Type B pancreatic cell (in vitro differentiated cells): Measurements from ENCODE around the gene EPN1. TPM values are rescaled to one million over a fixed set of nuclear protein-coding genes. Genes with fewer than 3 reads are reported as not detected.

Source experiments
- DNase-seq: peaks from one replicate; pipeline ENCODE4 v3.0.0; 2021; ENCODE audit warnings: mixed read lengths; ENCODE audit not compliant: unreplicated experiment; ENCODE audit errors: extremely low spot score
- H3K27ac Mint-ChIP-seq: 2 replicates; pipeline ENCODE4 v1.8.0; 2021; ENCODE audit warnings: mild to moderate bottlenecking, mixed read lengths
- H3K27me3 Mint-ChIP-seq: 2 replicates; pipeline ENCODE4 v1.8.0; 2021; ENCODE audit warnings: mixed read lengths
- H3K36me3 Mint-ChIP-seq: 2 replicates; pipeline ENCODE4 v1.8.0; 2021; ENCODE audit warnings: mixed read lengths
- H3K4me1 Mint-ChIP-seq: one replicate; pipeline ENCODE4 v1.8.0; 2021; ENCODE audit warnings: mixed read lengths; ENCODE audit not compliant: unreplicated experiment
- H3K4me3 Mint-ChIP-seq: 2 replicates; pipeline ENCODE4 v1.8.0; 2021; ENCODE audit warnings: mild to moderate bottlenecking, mixed read lengths
- H3K9me3 Mint-ChIP-seq: 2 replicates; pipeline ENCODE4 v1.8.0; 2021; ENCODE audit warnings: mixed read lengths
- CTCF ChIP-seq: fragments of 200-600 bp; sonication (generic); conservative IDR thresholded peaks from 2 replicates; pipeline ENCODE4 v1.5.0; 2021; ENCODE audit warnings: antibody characterized with exemption, mild to moderate bottlenecking
- total RNA-seq: library from RNA; stranded (reverse); gene quantifications from 2 replicates; pipeline ENCODE4 v1.2.1, GENCODE V29; 2021; ENCODE audit warnings: low replicate concordance

Gene EPN1
- total RNA-seq, 1 donor from 2014 or later, result 121 TPM

DNA sequence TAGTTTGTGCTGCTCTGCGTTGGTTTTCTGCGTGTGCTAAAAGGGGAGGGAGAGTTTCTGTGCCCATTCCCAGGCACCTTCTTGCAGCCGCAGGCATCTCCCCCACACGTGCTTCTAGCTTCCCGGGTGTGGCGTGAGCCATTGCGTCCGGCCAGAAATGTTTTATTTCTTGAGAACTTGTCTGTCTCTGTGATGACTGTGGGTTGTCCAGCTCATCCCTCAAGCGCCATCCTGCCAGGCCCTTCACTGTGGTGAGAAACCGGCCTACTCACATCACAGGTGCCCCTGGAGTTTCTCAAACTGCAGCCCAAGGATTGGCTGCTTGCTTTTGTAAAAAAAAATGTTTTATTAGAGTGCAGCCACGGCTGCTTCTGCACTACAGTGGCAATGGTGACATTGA lies 24.2 kb downstream of the EPN1 start:
- Mint-ChIP-seq H3K36me3 (peaks cover 20% of the 10 kb centered on the region), H3K4me1 (no peaks in the 10 kb centered on the region), H3K9me3 (no peaks in the 10 kb centered on the region), H3K27ac (no peak overlapping the region), H3K4me3 (no peak overlapping the region), H3K27me3 (no peaks in the 10 kb centered on the region)
- TF ChIP-seq CTCF, result no peak
- no peak for DNase-seq

- no peaks in the 10 kb centered on the region for H3K4me1 Mint-ChIP-seq
- no peaks in the 10 kb centered on the region for H3K27me3 Mint-ChIP-seq
- H3K36me3 Mint-ChIP-seq, result peaks cover 33% of the 10 kb centered on the region
- no peak overlapping the region for H3K27ac Mint-ChIP-seq
- TF ChIP-seq CTCF, result no peak
- DNase-seq, result no peak
- no peaks in the 10 kb centered on the region for H3K9me3 Mint-ChIP-seq
- no peak overlapping the region for H3K4me3 Mint-ChIP-seq
Measured at GRCh38 chr19:55700813-55701212, 25.8 kb downstream of the EPN1 start.

GRCh38 chr19:55702131-55702627 lies 27.2 kb downstream of the EPN1 start:
- Mint-ChIP-seq H3K4me1 (no peaks in the 10 kb centered on the region), H3K27ac (no peak overlapping the region), H3K9me3 (no peaks in the 10 kb centered on the region), H3K36me3 (peaks cover 33% of the 10 kb centered on the region), H3K27me3 (no peaks in the 10 kb centered on the region), H3K4me3 (no peak overlapping the region)
- TF ChIP-seq CTCF, result no peak
- no peak for DNase-seq

GRCh38 chr19:55703790-55704215 lies 28.8 kb downstream of the EPN1 start:
- TF ChIP-seq CTCF, result peak; percentile 67
- H3K27ac Mint-ChIP-seq, result no peak overlapping the region
- peaks cover 33% of the 10 kb centered on the region for H3K36me3 Mint-ChIP-seq
- no peak overlapping the region for H3K4me3 Mint-ChIP-seq
- no peak for DNase-seq
- H3K9me3 Mint-ChIP-seq, result no peaks in the 10 kb centered on the region
- H3K27me3 Mint-ChIP-seq, result no peaks in the 10 kb centered on the region
- no peaks in the 10 kb centered on the region for H3K4me1 Mint-ChIP-seq

DNA sequence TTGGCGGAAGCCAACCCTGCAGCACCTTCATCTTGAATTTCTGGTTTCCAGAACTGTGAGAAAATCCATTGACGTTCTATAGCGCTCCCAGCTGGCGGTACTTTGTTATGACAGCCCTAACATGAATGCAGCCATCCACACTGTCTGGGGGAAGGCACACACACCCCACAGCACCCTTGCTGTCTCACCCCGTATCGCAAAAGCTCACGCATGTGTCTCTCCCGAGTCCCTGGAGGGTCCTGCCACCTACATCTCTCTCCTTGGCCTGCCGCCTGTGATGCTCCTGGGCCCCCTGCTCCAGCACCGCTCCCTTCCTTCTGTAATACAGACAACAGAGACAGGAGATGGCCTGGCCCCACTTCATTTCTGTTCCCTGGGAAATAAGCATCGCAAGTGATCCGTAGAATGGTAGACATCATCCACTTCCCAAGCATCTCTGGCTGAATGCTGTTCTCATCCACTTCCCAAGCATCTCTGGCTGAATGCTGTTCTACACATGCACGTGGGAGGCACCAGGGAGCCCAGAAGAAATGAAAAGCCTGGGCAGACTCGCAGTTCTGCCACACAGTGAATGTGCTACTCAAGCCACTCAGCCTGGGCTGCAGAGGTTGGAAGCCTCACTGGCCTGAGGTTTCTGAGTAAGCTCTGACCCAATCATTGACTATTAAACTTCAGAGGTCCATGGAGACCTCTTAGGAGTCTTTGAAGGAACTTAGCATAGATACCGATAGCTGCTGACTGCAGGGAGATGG lies 29.6 kb downstream of the EPN1 start:
- DNase-seq, result no peak
- Mint-ChIP-seq H3K27ac (no peak overlapping the region), H3K27me3 (no peaks in the 10 kb centered on the region), H3K4me1 (no peaks in the 10 kb centered on the region), H3K9me3 (no peaks in the 10 kb centered on the region), H3K4me3 (no peak overlapping the region), H3K36me3 (peaks cover 29% of the 10 kb centered on the region)
- no peak for TF ChIP-seq CTCF
